Lower leg skin (tissue), 4 donors: ENCODE results near the gene PIKFYVE. TPM values are rescaled to one million over a fixed set of nuclear protein-coding genes. Genes with fewer than 3 reads are reported as not detected.

Experiments
- DNase-seq, 2 donors: peaks; one replicate each; pipeline ENCODE4 v3.0.0-alpha.2; 2019; ENCODE audit warnings: low spot score in 2 of 2
- H3K4me3 ChIP-seq: fragments of 200-600 bp; sonication (generic); 2 replicates; pipeline ENCODE4 v1.5.1; 2017; ENCODE audit warnings: mild to moderate bottlenecking, low read depth; ENCODE audit not compliant: poor library complexity, severe bottlenecking
- CTCF ChIP-seq, 3 donors: fragments of 450-650 bp; IDR thresholded peaks; one replicate each; pipeline ENCODE4 v1.5.1; 2016; ENCODE audit warnings: antibody characterized with exemption in 3 of 3, mild to moderate bottlenecking in 3 of 3, moderate library complexity in 2 of 3
- POLR2A ChIP-seq, 2 donors: fragments of 450-650 bp; IDR thresholded peaks; one replicate each; pipeline ENCODE4 v1.6.1; 2016 to 2017; ENCODE audit warnings: antibody characterized with exemption in 2 of 2, mild to moderate bottlenecking in 1 of 2, moderate library complexity in 1 of 2
- WGBS, 2 donors: methylation state at CpG; one replicate each; pipeline ENCODE4 v1.1.5; 2018; 5-methylcytosine and 5-hydroxymethylcytosine counted together
- intact Hi-C: fragments of 100-400 bp; cut with DNase I; formaldehyde crosslinking; loops from one replicate; pipeline ENCODE4 v1.15.0; 2023; ENCODE audit warnings: low total_unique reads
- total RNA-seq, 4 donors: library from RNA; depleted of rRNA; stranded (reverse); fragments of >200 nt; gene quantifications; one replicate each; pipeline ENCODE4 v1.1.0, GENCODE V29; 2016

PIKFYVE gene
- total RNA-seq, 4 donors from 2014 or later = 17.3 to 27.8 (median 18.5) TPM

- intact Hi-C loops = no loop called here
- no peak overlapping the region for H3K4me3 ChIP-seq
- DNase-seq = no peak
- 50 to 52% methylated on average over 2 of the region's 2 CpGs for WGBS, 2 donors
- TF ChIP-seq CTCF (IDR thresholded peaks at IDR 0.05) (no peak), POLR2A (IDR thresholded peaks at IDR 0.05) (no peak)
Measured at GRCh38 chr2:208363485-208363884, 97.4 kb downstream of the PIKFYVE start.

GRCh38 chr2:208366215-208367127, 100.4 kb downstream of the PIKFYVE start:
- TF ChIP-seq POLR2A (IDR thresholded peaks at IDR 0.05) = no peak
- TF ChIP-seq CTCF (IDR thresholded peaks at IDR 0.05) = no peak

DNA sequence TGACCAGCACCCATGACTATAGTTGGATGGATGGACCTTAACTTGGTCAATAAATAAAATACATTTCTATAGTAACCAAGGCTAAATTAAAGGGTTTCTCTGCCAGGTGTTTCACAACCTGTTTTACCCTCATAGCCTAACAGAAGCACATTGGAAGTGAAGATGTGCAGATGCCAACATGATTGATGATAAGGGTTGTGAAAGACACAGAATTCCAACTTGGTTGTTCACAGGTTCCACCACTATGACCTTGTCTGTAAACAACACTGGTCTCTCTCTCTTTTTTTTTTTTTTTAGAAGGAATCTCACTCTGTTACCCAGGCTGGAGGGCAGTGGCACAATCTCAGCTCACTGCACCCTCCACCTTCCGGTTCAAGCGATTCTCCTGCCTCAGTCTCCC, 103.0 kb downstream of the PIKFYVE start:
- TF ChIP-seq CTCF (IDR thresholded peaks at IDR 0.05) (no peak), POLR2A (IDR thresholded peaks at IDR 0.05) (no peak)
- DNase-seq = no peak
- intact Hi-C loops = no loop called here
- H3K4me3 ChIP-seq = no peak overlapping the region
- 94 to 100% methylated on average over 2 of the region's 2 CpGs for WGBS, 2 donors

More at GRCh38 chr2:208366215-208367127, 100.4 kb downstream of the PIKFYVE start:
- no peak for DNase-seq
- 82 to 83% methylated on average over 4 of the region's 4 CpGs for WGBS, 2 donors
- H3K4me3 ChIP-seq = no peak overlapping the region
- intact Hi-C loops = no loop called here

GRCh38 chr2:208370881-208371633, 105.0 kb downstream of the PIKFYVE start:
- H3K4me3 ChIP-seq = no peak overlapping the region
- 82 to 87% methylated on average over 8 of the region's 8 CpGs for WGBS, 2 donors
- intact Hi-C loops = no loop called here
- no peak for DNase-seq
- TF ChIP-seq CTCF (IDR thresholded peaks at IDR 0.05) (no peak), POLR2A (IDR thresholded peaks at IDR 0.05) (no peak)

DNA sequence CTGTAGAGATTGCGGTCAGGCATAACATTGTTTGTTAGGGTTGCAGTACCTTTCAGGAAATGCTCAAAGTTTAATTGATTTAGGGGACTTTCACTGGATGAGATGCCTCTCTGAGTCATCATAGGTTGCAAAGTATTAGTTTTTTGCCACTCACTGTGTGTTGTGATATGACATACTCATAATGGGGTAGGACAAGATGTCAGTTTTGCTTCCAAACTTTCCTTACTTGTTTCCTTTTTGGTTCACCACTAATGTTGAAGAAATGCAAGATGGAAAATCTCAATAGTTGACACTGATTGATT, 105.5 kb downstream of the PIKFYVE start:
- intact Hi-C loops = no loop called here
- DNase-seq = no peak
- 41 to 43% methylated on average over 1 of the region's 1 CpG for WGBS, 2 donors
- TF ChIP-seq CTCF (IDR thresholded peaks at IDR 0.05) (no peak), POLR2A (IDR thresholded peaks at IDR 0.05) (no peak)
- no peak overlapping the region for H3K4me3 ChIP-seq
